Retinal pigment epithelial cell (primary cell): ENCODE measurements around the gene SRRM2.

Experiments used
- DNase-seq: peaks from one replicate; pipeline ENCODE4 v3.0.0-alpha.2; 2010; ENCODE audit warnings: low read depth
- H3K4me3 ChIP-seq: 2 replicates; pipeline ENCODE4 v1.5.1; 2011; ENCODE audit warnings: mild to moderate bottlenecking, low read length, control low read depth, moderate library complexity
- TF ChIP-seq, protein P1 (sequence below): conservative IDR thresholded peaks from 2 replicates; pipeline ENCODE4 v1.5.1; 2011; ENCODE audit warnings: low read depth, low read length, control low read depth, inconsistent platforms

SRRM2 gene

DNA sequence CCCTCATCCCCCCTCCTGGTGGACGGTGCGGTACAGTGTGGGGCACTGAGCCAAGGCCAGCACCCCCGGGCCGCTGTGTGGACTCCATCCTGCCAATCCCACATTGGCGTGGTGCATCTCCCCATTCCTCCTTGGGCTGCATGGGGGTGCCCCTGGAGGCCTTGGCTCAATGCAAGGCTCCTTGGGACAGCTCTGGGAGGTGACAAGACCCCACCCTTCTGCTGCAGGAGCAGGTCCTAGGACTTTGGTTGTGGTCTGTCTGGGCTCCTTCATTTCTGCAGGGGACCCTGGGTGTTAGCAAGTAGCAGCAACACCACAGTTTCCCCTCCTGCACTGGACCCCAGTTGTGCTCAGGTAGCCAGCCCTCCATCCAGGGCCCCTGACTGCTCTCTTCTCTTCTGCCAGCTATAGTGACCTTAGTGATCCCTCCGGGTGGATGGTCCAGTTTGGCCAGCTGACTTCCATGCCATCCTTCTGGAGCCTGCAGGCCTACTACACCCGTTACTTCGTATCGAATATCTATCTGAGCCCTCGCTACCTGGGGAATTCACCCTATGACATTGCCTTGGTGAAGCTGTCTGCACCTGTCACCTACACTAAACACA lies 65.9 kb downstream of the SRRM2 start:
- DNase-seq = no peak
- TF ChIP-seq, protein P1, sequence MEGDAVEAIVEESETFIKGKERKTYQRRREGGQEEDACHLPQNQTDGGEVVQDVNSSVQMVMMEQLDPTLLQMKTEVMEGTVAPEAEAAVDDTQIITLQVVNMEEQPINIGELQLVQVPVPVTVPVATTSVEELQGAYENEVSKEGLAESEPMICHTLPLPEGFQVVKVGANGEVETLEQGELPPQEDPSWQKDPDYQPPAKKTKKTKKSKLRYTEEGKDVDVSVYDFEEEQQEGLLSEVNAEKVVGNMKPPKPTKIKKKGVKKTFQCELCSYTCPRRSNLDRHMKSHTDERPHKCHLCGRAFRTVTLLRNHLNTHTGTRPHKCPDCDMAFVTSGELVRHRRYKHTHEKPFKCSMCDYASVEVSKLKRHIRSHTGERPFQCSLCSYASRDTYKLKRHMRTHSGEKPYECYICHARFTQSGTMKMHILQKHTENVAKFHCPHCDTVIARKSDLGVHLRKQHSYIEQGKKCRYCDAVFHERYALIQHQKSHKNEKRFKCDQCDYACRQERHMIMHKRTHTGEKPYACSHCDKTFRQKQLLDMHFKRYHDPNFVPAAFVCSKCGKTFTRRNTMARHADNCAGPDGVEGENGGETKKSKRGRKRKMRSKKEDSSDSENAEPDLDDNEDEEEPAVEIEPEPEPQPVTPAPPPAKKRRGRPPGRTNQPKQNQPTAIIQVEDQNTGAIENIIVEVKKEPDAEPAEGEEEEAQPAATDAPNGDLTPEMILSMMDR = no peak
- H3K4me3 ChIP-seq = no peak overlapping the region

DNA sequence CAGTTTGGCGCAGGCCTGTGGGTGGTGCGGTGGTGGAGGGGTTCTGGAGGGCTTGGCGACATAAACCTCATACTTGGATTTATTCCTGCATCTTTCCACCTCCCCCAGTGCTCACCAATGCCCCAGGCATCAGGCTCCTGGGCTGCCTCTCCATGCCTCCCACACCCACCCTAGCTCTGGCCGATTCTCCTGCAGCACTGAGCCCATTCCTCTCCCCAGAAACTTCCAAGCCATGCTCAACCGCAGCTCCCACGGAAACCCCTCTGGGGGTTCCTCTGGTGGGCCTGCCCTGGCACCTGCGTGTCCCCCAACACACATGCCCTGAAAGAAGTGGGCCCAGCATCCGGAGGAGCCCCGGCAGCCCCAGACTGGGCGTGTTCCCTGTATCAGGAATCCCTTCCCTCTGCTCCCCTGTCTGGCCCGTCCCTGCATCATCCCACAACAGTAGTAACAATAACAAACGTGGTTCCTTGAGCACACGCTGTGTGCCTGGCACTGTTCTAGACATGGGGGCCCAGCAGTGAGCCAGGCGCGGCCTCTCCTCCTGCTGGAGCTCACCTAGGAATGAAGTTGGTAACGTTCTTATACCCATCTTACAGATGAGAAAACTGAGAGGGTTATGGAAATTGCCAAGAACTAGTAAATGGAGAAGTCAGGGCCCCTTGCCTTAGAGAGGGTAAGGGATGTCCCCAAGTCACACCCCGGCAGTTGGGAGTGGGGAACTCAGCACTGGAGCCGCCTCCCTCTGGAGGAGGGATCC lies 66.9 kb downstream of the SRRM2 start:
- no peak for DNase-seq
- H3K4me3 ChIP-seq = no peak overlapping the region
- TF ChIP-seq, protein P1 = no peak

DNA sequence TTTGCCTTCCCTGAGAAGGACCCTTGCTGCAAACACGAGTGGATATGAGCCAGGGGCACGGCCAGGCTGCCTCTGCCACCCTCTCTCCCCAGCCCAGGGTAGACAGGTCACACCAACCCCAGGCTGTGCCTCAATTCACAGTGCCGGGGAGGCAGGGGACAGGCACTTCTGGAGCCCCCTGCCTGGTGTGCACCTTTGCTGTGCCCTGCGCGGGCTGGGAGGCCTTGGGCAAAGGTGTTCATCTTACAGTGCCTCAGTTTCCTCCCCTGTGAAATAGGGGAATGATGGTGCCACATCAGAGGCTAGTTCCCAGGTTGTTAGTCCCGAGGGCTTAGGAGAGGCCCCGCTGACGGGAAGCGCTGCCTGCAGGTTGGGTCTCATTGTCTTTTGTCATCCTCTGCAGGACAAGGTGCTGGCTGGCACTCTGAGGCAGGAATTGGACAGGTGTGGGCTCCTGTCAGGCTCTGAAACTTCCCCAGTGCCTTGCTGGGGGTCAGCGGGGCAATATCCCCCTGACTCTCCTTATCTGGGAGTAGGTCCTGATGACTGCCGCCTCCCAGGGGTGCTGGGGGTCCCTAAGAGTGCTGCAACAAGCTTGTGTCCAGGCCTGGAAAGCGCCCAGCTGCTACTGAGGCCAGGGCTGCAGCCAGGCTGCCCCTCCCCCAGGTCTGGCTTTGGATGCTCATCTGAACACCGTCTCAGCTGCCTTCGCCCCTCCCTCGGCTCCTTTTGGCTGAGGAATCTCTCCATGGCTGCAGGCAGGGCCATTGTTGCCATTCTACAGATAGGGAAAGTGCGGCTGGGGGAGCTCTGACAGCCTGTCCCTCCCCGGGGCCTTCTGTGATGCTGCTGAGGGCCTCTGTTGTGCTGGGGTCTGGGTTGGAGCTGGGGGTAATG lies 67.7 kb downstream of the SRRM2 start:
- no peak overlapping the region for H3K4me3 ChIP-seq
- no peak for DNase-seq

More for the DNA sequence above, 67.7 kb downstream of the SRRM2 start:
- TF ChIP-seq, protein P1 = no peak
